Measurements from ENCODE around the gene EIF3F.
A peak's percentile ranks its signal among the peaks of the same experiment; 100 is the strongest.
"Not testable (repeated sequence)": the region's sequence is repeated elsewhere in the genome, so short reads cannot be mapped to it uniquely, and the experiment has no call there.

The EIF3F gene

GRCh38 chr11:7986768-7987559 lies at the start of gene EIF3F:
Gene EIF3F, plus strand, starts transcription at chr11:7987337. Its CDS starts 16 bp downstream, at chr11:7987353.
- peak; percentile 99 for DNase-seq

- no peak for DNase-seq
These were observed 46.0 kb upstream of the EIF3F start for GRCh38 chr11:7941146-7941545.

- DNase-seq = no peak
These were observed 45.5 kb upstream of the EIF3F start, which contains the start of gene OR10A3 for GRCh38 chr11:7941608-7942007. Gene OR10A3, minus strand, starts transcription at chr11:7941708. Its CDS starts 2,188 bp downstream, at chr11:7939520.

- no peak for DNase-seq
These were observed 43.0 kb upstream of the EIF3F start for GRCh38 chr11:7944123-7944522.

GRCh38 chr11:7949934-7950333 lies 37.2 kb upstream of the EIF3F start:
- DNase-seq = no peak

- DNase-seq = no peak
These were observed 31.9 kb upstream of the EIF3F start for GRCh38 chr11:7955191-7955590.

- no peak for DNase-seq
These were observed 22.9 kb upstream of the EIF3F start for GRCh38 chr11:7964261-7964660.

- DNase-seq = no peak
These were observed 22.3 kb upstream of the EIF3F start for GRCh38 chr11:7964873-7965272.

- no peak for DNase-seq
These were observed 21.8 kb upstream of the EIF3F start, which contains the start of gene NLRP10 for GRCh38 chr11:7965386-7965785. Gene NLRP10, minus strand, starts transcription at chr11:7965447. Its CDS starts 1,952 bp downstream, at chr11:7963495.

GRCh38 chr11:7967097-7967496 lies 20.0 kb upstream of the EIF3F start:
- no peak for DNase-seq

GRCh38 chr11:7967826-7968225 lies 19.3 kb upstream of the EIF3F start:
- no peak for DNase-seq

- DNase-seq = no peak
These were observed 18.5 kb upstream of the EIF3F start for GRCh38 chr11:7968686-7969085.

GRCh38 chr11:7969756-7970646 lies 17.1 kb upstream of the EIF3F start:
- no peak for DNase-seq

GRCh38 chr11:7971846-7972245 lies 15.3 kb upstream of the EIF3F start:
- DNase-seq = no peak

GRCh38 chr11:7973011-7973410 lies 14.1 kb upstream of the EIF3F start:
- DNase-seq = no peak

GRCh38 chr11:7974668-7975067 lies 12.5 kb upstream of the EIF3F start:
- no peak for DNase-seq

- DNase-seq = no peak
These were observed 9.8 kb upstream of the EIF3F start for GRCh38 chr11:7977232-7977917.

GRCh38 chr11:7981619-7982157 lies 5.4 kb upstream of the EIF3F start:
- peak; percentile 66 for DNase-seq

GRCh38 chr11:7982582-7983119 lies 4.5 kb upstream of the EIF3F start:
- DNase-seq = no peak

GRCh38 chr11:7983832-7984590 lies 3.1 kb upstream of the EIF3F start:
- DNase-seq = no peak

GRCh38 chr11:7987560-7987883 lies 385 bp downstream of the EIF3F start:
- DNase-seq = not testable (repeated sequence)

All from NCI-H82 (cell line).